ENCODE results near the gene PAK6.

Gene PAK6

DNA sequence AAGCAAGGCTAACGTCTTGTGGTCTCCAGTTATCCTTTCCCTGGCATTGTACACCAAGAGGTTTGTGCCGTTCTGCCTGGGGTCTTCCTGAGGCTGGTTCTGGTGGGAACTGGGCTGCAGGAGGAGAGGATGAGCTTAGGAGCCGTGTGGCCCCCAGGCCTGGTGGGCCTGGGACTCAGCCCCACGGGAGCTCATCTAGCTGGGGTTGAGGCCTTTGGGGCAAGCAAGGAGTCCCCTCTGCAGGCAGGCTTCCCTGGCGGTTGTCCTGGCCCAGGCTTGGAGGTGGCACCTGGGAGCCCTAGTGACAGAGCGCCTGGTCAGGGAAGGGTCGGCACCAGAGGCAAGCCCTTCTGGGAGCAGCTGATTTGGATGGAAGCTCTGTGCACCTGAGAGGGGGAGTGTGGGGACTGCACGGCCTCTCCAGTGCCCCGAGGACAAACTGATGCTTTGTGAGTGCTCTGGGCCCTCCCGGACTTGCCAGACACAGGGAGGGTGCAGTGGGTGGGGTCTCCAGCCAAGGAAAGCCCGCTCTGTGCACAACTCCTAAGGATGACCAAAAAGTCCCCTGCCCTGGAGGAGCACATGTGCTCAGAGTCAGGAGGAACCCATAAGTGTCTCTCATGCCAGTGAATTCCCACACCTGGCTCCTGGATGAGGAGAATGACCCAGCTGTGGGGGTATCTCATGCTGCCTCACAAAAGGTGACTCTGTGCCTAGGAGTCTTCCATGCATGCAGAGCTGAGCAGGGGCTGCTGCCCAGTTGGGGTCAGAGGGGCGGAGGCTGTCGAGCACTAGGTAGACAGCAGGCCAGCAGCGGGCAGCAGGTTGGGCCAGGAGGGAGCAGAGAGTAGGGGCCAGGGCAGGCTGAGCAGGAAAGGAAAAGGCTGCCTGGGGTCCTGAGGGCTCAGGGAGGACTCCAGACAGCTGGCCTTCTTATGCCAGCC is 2.7 kb downstream of the PAK6 start:
- no peak for DNase-seq

DNA sequence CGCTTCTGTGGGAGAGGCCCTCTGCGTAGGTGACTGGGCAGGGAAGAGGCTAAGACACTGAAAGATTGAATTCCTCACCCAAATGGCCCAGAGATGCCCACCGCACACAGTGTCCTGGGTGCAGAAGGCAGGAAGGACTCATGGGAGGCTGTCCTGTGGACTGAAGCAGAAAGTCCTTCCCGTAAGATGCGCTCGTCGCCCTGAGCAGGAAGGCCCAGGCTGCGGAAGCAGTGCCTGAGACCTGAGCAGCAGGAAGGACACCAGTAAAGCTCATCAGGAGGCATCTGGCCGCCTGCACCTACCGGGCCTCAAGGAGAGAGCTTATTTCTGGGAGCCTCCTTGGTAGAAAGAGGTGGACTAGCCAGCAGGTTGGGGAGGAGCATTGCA is 3.3 kb downstream of the PAK6 start:
- DNase-seq: no peak

DNA sequence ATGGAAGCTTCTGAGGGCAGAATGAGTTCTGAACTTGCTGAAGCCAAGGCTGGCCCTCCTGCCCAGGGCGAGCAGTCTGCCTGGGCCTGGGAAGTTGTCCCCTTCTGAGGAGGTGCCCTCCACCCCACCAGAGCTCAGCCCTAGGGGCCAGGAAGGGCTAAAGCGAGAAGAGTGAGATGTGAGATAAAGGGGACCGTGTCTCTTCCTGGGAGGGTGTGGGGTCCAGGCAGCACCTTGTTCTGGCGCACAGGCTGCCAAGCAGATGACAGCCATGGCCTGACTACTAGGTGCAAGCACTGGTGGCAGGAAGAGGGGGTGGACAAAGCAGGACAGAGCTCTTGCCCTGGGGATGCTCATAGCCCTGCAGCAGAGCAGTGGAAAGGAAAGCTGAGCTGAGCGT is 3.7 kb downstream of the PAK6 start:
- DNase-seq: no peak

DNA sequence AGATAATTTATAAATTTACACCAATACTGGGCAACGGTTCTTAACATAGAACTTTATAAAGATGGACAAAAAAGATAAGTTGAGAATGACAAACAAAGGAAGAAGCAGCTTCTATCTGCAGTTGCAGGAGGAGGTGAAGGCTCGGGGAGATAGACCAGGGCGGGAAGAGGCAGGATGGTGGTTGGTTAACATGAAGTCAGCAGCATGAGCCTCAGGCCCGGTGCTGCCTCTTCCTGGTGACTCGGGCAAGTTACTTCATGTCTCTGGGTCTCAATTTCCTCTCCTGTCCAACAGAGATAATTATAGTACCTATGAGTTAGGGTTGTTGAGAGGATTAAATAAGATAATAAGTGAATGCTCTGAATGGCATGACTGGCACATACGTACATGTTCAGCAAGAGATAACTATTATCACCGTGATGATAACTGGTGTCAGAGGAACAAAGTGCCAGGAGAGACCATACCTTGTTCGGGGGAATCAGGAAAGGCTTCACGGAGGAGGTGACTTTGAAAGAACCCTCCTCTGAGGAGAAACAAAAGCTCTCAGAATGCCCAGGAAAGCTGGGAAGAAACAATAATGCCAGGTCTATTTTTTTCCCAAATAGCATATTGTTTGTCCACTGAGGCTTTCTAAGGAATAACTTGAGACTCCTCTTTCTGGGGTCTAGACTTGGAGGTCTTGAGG is 4.4 kb downstream of the PAK6 start:
- no peak for DNase-seq

DNA sequence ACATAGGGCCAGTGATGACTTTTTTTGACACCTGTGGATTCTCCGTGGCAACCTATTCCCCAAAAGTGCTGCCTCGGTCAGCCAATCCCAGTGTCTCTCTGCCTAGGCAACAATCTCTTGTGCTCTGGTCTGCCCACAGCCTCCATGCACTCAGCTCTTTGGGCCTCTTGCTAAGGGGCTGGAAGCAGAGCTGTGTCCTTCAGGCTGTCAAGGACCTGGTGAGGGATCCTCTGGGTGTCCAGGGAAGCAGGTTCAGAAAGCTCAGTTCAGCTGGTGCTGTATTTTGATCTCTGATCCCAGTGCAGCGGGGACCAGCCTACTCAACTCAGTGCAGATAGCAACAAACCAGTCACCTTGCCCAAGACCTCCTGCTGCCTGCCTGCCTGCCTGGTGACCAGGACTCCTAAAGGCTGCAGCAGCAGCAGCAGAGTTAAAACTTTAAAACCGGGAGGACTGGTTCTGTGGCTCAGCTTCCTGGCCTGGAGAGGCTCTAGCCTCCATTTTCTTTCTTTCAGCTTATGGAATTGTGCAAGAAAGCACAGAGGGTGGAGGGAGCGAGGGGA is 6.2 kb downstream of the PAK6 start:
- DNase-seq: no peak

DNA sequence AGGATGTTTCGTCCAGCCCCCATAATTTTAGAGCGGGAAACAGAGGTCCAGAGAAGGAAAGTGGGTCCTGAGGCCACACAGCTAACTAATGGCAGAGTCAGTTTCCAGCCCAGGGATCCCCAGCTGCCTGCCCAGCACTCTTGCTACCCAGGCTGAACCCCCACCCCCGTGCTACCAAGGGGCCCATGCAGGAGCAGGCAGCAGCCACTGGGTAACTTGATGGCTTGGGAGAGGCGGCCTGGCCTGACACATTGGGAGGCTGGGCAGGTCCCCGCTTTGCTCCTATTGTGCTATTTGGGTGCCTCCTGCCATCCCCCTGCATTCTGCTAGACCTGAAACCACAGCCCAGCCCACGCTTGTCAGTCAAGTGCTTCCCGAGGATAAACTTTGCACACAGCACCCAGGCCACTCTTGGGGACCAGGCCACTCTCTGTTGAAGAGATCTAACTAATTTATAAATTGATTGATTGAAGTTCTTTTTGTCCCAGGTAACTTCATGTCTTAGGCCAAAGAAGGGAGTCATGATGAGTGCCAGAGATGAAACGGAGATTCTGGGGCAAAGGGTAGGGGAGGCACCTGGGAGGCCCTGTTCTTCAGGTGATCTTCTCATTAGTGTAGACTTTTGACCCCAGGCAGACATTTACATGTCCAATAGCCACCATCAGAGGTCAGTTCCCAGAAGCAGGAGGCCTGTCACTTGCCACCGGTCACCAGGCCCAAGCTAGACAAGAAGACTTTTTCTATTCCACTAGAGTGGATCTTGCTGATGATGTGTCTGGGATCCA is 7.0 kb downstream of the PAK6 start:
- DNase-seq: no peak

DNA sequence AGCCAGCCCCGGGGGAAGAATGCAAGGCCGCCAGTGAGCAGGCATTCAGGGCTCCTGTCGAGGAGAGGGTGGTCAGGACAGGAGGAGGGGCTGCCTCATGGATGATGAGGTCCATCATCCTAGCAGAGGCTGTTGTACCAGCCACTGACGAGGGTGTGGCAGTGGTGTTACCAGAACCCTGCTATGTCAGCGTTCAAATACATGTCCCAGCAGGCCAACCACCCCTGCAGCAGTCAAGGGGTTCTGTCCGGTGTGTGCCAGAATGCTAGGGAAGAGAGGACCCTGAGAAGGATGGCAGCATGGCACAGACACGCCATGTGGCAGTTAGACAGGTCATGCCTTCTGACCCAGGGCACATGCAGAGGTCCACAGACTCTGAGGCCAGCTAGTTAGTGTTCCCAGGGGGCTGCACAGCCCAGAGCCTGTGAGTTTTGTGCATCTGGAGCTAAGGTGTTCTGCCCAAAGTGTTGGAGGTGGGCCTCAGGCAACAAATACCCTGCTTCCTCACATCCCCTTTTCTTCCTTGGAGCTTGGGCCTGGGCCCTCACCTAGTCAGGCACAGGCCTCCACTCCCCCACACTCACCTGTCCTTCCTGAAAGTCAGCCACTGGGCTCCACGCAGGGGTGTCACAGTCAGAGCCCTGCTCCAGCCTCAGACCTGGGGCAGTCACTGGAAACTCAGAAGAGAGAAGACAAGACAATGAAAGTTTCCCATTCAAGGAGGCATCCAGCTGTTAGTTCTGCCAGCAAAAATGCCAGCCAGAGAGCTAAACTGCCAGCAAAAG is 7.8 kb downstream of the PAK6 start:
- DNase-seq: no peak

DNA sequence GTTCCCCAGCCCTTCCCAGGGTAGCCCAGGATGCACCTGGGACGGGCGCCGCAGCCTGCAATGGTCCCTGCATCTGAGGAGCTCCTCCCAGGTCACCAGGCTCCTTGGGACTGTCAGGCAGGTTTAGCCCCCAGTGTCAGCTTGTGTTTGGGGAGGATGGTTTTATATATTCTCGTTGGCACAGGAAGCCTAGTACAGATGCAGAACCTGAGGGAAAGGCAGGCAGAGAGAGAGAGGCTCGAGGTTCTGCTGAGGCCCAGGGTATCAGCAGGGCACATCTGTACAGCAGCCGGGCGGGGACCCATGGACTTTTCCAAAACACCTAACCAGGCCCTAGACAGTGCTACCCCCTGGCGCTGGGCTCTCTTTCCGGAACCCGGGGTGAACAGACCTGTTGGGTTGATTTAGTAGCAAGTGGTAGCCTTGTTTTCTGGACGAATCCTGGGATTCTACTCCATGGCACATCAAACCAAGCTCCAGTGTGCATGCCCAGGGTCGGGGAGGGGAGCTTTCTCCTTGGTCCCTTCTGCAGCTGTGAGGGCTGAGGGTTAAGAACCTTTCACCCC is 8.6 kb downstream of the PAK6 start:
- no peak for DNase-seq

DNA sequence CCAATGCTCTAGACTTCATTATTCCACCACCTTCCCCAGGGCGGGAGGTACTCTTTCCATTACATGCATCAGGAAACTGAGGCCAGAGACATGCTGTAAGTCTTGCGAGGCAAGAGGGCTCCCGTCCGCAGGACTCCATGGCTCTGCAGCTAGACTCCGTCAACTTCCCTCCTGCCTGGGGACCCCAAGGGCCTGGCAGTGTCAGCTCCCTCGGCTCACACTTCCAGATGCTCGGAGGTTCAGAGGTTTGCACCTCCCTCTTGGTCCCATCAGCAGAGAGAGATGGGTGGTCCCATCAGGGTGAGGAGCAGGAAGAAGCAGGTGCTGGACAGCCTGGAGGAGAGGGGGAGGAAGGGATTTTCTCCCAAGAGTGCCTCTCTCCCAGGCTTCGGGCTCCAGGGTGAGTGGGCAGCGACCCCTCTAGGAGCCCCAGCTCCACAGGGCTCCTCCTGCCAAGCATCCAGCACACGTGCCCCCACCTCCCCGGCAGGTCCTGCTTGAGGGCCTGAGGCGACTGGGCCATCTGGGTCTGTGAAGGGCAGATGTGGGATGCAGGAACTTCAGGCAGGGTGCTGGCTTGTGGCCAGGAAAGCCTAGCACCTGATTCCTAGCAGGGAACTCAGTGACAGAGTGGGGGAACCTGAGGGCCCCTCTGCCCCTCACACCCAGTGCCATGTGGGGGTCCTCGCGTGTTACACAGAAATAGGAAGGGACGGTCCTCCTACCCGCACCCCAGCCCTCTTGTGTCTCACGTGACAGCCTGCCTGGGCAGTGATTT is 9.3 kb downstream of the PAK6 start:
- DNase-seq: no peak

DNA sequence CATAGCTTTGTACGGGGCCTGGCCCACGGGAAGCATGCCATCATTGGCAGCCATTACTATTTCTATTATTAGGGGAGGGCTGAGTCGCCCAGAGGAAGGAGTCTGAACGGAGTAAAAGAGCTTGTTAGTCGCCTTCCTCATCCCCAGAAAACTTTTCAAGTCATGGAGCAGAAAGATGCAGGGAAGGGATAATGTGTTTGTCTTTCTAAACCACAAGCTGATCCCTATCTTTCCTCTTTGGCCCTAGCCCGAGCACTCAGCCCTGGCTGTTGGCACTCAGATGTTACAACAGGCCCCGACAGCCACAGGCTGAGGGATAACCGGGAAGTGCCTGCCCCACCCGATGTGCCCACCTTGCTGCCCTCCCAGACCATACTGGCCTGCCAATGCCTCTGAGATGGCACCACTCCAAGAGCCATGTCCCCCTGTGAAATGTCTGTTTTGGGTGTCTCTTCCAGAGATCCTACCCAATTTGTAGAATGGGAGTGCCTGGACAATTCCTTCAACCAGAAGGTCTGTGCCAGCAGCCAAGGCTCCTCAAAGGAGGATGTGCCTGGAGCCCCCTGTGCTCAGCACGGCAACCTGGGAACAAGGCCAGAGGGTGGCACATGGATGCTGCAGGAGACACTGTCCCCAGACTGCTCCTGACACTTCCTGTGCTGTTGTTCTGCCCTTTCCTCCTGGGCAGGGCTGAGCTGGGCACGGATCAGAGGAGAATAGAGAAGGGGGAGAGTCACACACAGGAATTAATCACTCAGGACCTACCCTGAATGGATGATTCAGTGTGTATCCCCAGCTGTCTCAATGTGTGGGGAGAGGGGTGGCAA is 10.8 kb downstream of the PAK6 start:
- DNase-seq: no peak

DNA sequence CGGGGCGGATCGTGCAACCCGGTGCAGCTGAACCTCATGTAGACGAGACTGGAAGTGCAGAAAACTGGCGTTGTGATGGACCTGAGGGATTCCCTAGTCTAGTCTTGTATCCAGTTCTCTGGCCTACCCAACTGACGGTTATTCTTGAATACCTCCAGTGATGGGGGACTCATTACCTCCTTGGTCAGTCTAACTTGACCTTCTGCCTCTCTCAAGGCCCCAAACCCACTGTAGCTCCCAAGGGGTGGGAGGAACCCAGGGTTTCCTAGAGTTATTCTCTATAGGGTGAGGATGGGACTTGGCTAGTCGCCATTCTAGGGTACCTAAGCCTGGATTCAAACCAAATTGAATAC is 11.4 kb downstream of the PAK6 start:
- DNase-seq: no peak

DNA sequence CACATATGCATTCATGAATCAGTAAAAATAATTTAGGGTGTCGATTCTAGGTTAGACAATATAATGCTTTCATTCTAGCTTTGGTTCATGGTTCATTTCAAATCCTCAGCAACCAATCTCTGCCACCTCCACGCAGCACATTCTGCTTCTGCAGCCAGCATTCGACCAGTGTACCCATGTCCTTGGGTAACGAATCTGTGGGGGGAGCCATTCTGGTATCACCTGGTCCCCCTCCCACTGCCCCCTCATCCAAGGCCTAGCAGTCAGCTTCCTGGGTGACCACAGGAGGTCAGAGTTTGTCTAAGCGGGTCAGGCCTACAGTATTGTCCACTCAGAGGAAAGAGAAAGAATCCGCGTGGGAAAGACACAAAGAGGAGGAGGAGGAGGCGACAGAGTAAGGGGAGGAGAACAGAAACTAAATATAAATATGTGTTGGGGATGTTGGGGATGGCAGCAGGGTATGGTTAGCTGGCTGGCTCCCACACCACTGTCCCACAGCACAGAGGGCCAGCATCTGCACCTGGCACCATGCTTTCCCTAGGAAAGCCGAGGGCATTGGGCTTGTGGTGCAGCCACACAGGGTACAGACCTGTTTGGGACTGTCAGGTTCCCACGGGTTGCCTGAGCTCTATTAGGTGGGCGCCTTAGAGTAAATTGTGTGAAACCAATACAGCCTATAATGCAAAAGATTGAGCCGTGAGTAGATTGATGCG is 12.1 kb downstream of the PAK6 start:
- DNase-seq: no peak

DNA sequence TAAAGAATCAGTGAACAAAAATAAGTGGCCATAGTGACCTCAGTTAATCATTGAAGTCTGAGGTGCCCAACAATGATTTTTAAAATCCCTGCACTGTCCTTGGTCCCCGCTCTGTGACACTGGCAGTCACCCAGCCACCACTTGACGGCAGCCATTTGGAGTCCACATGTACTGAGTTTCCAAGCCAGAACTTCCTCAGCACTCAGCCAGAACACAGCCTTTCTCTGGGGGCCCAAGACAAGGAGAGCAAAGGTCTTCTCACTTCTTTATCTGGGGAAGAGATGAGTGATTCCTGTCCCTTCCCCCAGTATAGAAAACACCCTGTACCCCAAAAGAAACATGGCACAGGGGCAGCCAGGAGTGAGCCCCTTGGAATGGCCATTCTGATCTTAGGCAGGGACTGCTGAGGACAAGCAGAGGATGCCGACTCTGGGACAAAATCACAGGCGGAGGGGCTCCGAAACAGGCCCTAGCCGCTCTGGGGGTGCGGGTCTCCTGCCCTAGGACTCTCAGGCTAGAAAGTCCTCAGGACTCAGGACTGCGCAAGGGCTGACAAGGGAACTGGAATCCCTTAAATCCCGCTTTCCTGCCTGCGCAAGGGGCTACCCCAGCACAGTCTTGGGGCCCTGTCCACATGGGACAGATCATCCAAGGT is 12.8 kb downstream of the PAK6 start:
- DNase-seq: no peak

DNA sequence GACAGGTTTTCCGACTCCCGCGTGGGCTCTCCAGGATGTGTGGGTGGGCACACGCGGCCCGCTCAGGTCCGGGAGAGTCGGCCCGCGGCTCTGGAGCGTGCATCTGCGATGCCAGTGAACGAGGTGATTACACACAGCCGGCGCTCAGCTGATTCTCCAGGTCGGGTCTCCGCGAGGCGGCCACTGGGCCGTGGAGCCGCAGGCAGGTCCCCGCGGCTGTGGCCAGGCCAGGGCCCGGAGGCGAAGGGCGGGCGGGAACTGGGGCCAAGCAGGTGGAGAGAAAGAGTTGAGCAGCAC is 13.2 kb downstream of the PAK6 start:
- no peak for DNase-seq

DNA sequence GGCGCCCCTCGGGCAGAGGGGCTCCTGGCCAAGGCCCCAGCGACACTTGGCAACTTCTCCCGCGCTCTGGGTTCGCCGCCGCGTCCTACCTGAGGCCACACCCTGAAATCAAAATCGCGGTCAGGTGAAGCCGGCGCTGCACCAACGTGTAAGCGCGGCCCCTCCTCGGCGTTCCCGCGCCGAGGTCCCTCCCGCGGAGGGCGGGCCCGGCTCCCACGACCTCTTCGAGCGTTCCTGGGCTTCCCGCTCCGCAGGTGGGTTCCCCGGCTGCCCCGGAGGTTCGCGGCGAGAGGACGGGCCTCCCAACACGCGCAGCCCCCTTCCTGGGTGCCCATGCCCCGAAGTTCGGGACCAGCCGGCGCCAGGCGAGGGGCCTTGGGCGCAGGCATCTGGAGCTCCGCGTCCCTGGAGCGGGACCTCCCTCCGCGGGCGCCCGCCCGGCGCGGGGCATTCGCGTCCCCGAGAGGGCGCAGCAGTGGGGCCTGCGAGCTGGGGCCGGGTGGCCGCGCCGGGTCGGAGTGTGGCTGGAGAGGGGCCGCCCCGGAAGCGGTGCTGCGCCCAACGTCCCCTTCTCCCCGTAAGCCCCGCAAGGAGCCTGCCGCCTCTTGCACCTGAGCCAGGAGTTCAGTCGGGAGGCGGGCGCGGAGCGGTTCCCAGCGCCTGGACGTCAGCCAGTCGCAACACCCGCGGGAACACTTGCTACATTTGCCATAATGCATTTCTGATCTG is 13.7 kb downstream of the PAK6 start:
- DNase-seq: no peak

DNA sequence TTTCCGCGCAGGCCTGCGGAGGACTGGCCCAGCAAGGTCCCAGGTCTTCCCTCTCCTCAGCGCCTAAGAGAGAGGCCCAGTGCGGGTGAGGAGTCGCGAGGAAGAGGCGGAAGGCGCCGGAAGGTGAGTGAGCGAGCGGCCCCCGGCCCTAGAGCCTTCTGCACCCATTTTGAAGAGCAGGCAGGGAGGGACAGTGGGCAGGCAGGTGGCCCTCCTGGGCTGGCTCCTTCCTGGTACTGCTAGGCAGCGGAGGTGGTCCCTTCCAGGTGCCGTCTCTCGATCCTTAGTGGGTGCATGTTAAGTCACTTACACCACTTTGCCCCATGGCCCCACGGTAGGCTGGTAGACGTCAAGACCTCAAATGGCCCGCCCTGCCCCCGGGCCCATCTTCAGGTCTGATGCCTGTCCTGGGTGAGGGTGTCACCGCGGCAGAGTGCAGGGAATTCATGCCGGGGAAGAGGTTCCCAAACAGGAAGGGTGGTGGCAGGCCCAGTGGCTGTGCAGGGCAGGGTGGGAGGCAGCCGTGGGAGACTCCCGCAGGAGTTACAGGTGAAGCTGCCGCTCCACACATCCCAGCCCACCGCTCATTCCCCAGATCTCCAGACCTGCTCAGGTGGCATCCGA is 14.4 kb downstream of the PAK6 start:
- DNase-seq: no peak

DNA sequence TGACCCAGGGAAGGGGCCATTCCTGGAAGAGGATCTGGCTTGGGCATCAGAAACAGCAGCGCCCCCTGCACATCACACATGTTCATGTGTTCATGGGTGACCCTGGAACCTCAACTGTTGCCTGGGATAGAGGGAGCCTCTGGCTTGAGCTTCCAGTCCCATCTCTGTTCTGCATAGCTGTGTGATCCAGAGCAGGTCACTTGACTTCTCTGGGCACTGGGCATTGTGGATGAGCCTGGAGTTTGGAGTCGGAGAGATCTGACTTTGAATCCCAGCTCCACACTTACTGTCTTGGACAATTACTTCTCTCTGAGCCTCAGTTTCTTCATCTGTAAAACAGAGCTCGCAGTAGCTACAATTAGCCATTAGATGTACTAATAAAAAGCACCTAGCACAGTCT is 15.6 kb downstream of the PAK6 start:
- DNase-seq: no peak

DNA sequence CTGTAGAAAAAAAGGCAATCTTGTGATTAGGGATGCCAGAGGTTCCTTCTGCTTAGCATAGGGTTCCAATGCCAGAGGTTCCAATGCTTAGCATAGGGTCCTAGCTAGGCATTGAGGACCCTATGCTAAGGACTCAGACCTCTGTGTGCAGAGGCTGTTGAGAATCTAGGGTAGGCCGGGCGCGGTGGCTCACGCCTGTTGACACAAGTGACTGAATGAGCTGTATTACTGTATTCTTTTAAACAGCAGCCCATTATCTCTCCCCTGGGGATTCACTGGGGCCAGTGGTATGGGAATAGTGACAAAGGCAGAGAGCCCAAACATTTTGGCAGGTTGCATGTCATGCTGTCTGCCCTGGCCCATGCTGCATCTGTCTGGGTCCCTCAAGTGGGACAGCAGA is 16.2 kb downstream of the PAK6 start:
- DNase-seq: no peak

All from T-helper 9 cell (primary cell).